Vagina (tissue), 2 donors: ENCODE measurements around the gene TMEM52.

Experiments used
- POLR2A ChIP-seq, 2 donors: fragments of 450-650 bp; IDR thresholded peaks; one replicate each; pipeline ENCODE4 v1.6.1; 2017; ENCODE audit warnings: antibody characterized with exemption in 2 of 2, mild to moderate bottlenecking in 2 of 2, moderate library complexity in 2 of 2
- POLR2AphosphoS5 ChIP-seq, 2 donors: sonication (generic); formaldehyde crosslinking; IDR thresholded peaks; one replicate each; pipeline ENCODE4 v1.9.0; 2017; ENCODE audit warnings: antibody characterized with exemption in 2 of 2, mild to moderate bottlenecking in 2 of 2, low read depth in 1 of 2; ENCODE audit not compliant: insufficient read depth in 1 of 2
- TF ChIP-seq, protein P1 (sequence below), 3 experiments: fragments of 450-650 bp in 2 of 3; fragments of 200-600 bp in 1 of 3; sonication (generic) in 1 of 3; IDR thresholded peaks; one replicate each; pipeline ENCODE4 v1.5.1; 2017 to 2019; ENCODE audit warnings: antibody characterized with exemption in 3 of 3, mild to moderate bottlenecking in 2 of 3, moderate library complexity in 2 of 3

DNA sequence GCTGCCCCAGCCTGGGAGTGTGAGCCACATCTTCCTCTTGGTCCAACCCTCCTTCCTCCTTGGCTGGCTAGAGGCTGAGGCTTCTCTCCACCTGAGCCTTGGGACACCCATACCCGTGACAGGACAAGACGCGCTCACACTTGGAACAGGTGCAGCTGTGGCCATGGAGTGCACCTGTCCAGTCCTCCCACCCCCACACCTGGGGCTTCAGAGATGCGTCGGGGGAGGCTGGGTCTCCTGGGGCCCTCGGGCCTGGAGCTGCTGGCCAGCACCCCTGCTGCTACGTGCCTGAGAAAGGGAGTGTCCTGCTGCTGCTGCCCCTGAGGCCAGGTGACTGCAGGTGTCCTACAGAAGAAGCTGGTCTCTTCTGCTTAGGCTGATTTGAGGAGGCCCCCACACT is 37.0 kb upstream of the TMEM52 start:
- TF ChIP-seq POLR2AphosphoS5 (IDR thresholded peaks at IDR 0.05; ENCODE audit: insufficient read depth in 1 of 2, low read depth in 1 of 2): no peak
- TF ChIP-seq, protein P1, sequence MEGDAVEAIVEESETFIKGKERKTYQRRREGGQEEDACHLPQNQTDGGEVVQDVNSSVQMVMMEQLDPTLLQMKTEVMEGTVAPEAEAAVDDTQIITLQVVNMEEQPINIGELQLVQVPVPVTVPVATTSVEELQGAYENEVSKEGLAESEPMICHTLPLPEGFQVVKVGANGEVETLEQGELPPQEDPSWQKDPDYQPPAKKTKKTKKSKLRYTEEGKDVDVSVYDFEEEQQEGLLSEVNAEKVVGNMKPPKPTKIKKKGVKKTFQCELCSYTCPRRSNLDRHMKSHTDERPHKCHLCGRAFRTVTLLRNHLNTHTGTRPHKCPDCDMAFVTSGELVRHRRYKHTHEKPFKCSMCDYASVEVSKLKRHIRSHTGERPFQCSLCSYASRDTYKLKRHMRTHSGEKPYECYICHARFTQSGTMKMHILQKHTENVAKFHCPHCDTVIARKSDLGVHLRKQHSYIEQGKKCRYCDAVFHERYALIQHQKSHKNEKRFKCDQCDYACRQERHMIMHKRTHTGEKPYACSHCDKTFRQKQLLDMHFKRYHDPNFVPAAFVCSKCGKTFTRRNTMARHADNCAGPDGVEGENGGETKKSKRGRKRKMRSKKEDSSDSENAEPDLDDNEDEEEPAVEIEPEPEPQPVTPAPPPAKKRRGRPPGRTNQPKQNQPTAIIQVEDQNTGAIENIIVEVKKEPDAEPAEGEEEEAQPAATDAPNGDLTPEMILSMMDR (IDR thresholded peaks at IDR 0.05): no peak
- no peak for TF ChIP-seq POLR2A (IDR thresholded peaks at IDR 0.05)
